ENCODE measurements around the gene RPL36. TPM values are rescaled to one million over a fixed set of nuclear protein-coding genes. Genes with fewer than 3 reads are reported as not detected.

The RPL36 gene
- total RNA-seq, 1 experiment from 2014 or later: 787 TPM

GRCh38 chr19:5703819-5704818 lies 14.0 kb downstream of the RPL36 start:
- H3K27ac ChIP-seq: no peak overlapping the region
- peaks cover 8% of the 10 kb centered on the region for H4K20me1 ChIP-seq (ENCODE audit: insufficient read depth)
- H3K36me3 ChIP-seq (ENCODE audit: low read depth): no peaks in the 10 kb centered on the region; the same call in 1 of the 2 replicates
- TF ChIP-seq EZH2 (IDR thresholded peaks at IDR 0.05; ENCODE audit: low read depth): no peak
- TF ChIP-seq, protein P1, sequence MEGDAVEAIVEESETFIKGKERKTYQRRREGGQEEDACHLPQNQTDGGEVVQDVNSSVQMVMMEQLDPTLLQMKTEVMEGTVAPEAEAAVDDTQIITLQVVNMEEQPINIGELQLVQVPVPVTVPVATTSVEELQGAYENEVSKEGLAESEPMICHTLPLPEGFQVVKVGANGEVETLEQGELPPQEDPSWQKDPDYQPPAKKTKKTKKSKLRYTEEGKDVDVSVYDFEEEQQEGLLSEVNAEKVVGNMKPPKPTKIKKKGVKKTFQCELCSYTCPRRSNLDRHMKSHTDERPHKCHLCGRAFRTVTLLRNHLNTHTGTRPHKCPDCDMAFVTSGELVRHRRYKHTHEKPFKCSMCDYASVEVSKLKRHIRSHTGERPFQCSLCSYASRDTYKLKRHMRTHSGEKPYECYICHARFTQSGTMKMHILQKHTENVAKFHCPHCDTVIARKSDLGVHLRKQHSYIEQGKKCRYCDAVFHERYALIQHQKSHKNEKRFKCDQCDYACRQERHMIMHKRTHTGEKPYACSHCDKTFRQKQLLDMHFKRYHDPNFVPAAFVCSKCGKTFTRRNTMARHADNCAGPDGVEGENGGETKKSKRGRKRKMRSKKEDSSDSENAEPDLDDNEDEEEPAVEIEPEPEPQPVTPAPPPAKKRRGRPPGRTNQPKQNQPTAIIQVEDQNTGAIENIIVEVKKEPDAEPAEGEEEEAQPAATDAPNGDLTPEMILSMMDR (conservative IDR thresholded peaks at IDR 0.05): no peak
- intact Hi-C loops (cut with micrococcal nuclease; ENCODE audit: unreplicated experiment): no loop called here
- DNase-seq: no peak
- POLR2A ChIA-PET (ENCODE audit: unreplicated experiment): no interaction called here
- no TSS peak for BruUV-seq (replicated peaks)
- H3F3A ChIP-seq (ENCODE audit: insufficient read depth, low read depth): peaks cover 6% of the 10 kb centered on the region; the same call in 1 of the 2 replicates
- H3K4me2 ChIP-seq: no peak overlapping the region
- H3K9me3 ChIP-seq (ENCODE audit: insufficient read depth, low read depth): no peaks in the 10 kb centered on the region
- H3K4me3 ChIP-seq: no peak overlapping the region
- no peaks in the 10 kb centered on the region for H3K79me2 ChIP-seq (ENCODE audit: low read depth)
- H2AFZ ChIP-seq: no peak overlapping the region
- no peaks in the 10 kb centered on the region for H3K27me3 ChIP-seq (ENCODE audit: insufficient read depth, low read depth)
- no peaks in the 10 kb centered on the region for H3K4me1 ChIP-seq (replicated peaks; ENCODE audit: insufficient read depth)
- H3K9me2 ChIP-seq (ENCODE audit: insufficient read depth): no peaks in the 10 kb centered on the region
- CTCF ChIA-PET: no interaction called here

GRCh38 chr19:5705552-5705951 lies 15.5 kb downstream of the RPL36 start:
- H3K4me2 ChIP-seq: no peak overlapping the region
- H3K27ac ChIP-seq: no peak overlapping the region
- no peaks in the 10 kb centered on the region for H3K9me3 ChIP-seq (ENCODE audit: insufficient read depth, low read depth)
- H3K4me3 ChIP-seq: no peak overlapping the region
- TF ChIP-seq, protein P1 (conservative IDR thresholded peaks at IDR 0.05): no peak
- TF ChIP-seq EZH2 (IDR thresholded peaks at IDR 0.05; ENCODE audit: low read depth): no peak
- no peaks in the 10 kb centered on the region for H3K27me3 ChIP-seq (ENCODE audit: insufficient read depth, low read depth)
- H3K36me3 ChIP-seq (ENCODE audit: low read depth): no peaks in the 10 kb centered on the region; the same call in 1 of the 2 replicates
- H3K79me2 ChIP-seq (ENCODE audit: low read depth): no peaks in the 10 kb centered on the region
- POLR2A ChIA-PET (ENCODE audit: unreplicated experiment): no interaction called here
- H2AFZ ChIP-seq: no peak overlapping the region
- H4K20me1 ChIP-seq (ENCODE audit: insufficient read depth): peaks cover 9% of the 10 kb centered on the region; the same call in 1 of the 2 replicates
- no peak for DNase-seq
- H3F3A ChIP-seq (ENCODE audit: insufficient read depth, low read depth): no peaks in the 10 kb centered on the region
- H3K9me2 ChIP-seq (ENCODE audit: insufficient read depth): no peaks in the 10 kb centered on the region
- intact Hi-C loops (cut with micrococcal nuclease; ENCODE audit: unreplicated experiment): no loop called here
- no TSS peak for BruUV-seq (replicated peaks)
- CTCF ChIA-PET: no interaction called here
- H3K4me1 ChIP-seq (replicated peaks; ENCODE audit: insufficient read depth): no peaks in the 10 kb centered on the region

DNA sequence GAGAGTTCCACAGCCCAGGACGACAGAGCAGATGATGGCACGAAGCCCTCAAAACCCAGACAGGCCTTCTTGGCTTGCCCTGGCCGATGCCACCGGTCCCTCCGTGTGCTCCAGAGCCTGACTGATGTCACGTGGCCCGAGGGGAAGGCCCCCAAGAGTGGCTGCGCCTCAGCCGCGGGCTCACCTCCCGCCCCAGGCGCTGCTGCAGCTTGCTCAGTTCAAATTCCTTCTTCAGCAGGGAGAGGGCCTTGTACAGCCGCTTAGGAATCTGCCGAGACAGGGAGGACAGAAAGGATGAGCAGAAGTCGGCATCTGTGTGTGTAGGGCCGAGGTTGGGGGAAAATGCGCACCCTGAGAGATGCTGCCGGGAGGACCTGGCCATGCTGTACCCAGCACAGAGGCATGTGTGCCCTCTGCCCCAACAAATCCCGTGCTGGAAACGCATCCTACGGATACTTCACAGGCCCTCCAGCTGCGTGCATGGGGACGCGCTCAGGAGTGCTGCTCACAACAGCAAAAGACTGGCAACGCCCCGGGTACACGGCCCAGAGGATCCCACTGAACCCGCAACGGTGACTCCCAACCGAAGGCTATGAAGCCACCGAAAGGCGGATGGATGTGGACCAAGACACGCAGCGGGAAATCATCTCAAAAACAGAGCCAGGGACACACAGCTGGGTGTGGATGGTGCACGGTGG lies 16.9 kb downstream of the RPL36 start:
- no TSS peak for BruUV-seq (replicated peaks)
- Histone ChIP-seq H3K27ac (no peak overlapping the region), H3K4me2 (no peak overlapping the region), H3K79me2 (ENCODE audit: low read depth) (no peaks in the 10 kb centered on the region), H3K36me3 (ENCODE audit: low read depth) (no peaks in the 10 kb centered on the region), H3K4me3 (no peak overlapping the region), H2AFZ (no peak overlapping the region), H4K20me1 (ENCODE audit: insufficient read depth) (peaks cover 9% of the 10 kb centered on the region; the same call in 1 of the 2 replicates), H3K27me3 (ENCODE audit: insufficient read depth, low read depth) (no peaks in the 10 kb centered on the region), H3K9me2 (ENCODE audit: insufficient read depth) (no peaks in the 10 kb centered on the region), H3F3A (ENCODE audit: insufficient read depth, low read depth) (no peaks in the 10 kb centered on the region), H3K9me3 (ENCODE audit: insufficient read depth, low read depth) (no peaks in the 10 kb centered on the region), H3K4me1 (replicated peaks; ENCODE audit: insufficient read depth) (no peaks in the 10 kb centered on the region)
- no peak for TF ChIP-seq EZH2 (IDR thresholded peaks at IDR 0.05; ENCODE audit: low read depth)
- TF ChIP-seq, protein P1 (conservative IDR thresholded peaks at IDR 0.05): no peak
- POLR2A ChIA-PET (ENCODE audit: unreplicated experiment): interaction anchor here (0.6 kb wide), 1 partner anchor 9 kb away, joined by 9 read pairs; no protein-coding TSS in a partner anchor
- DNase-seq: no peak
- intact Hi-C loops (cut with micrococcal nuclease; ENCODE audit: unreplicated experiment): no loop called here
- CTCF ChIA-PET: no interaction called here
